Suprapubic skin (tissue), 4 donors: ENCODE measurements around the gene PLEKHG3. TPM values are rescaled to one million over a fixed set of nuclear protein-coding genes. Genes with fewer than 3 reads are reported as not detected.

ENCODE experiments used
- DNase-seq, 2 donors: peaks; one replicate each; pipeline ENCODE4 v3.0.0-alpha.2; 2019; ENCODE audit warnings: low spot score in 2 of 2
- H3K27ac ChIP-seq: fragments of 200-600 bp; sonication (generic); one replicate; pipeline ENCODE4 v1.5.1; 2019
- H3K27me3 ChIP-seq: fragments of 200-600 bp; sonication (generic); one replicate; pipeline ENCODE4 v1.5.1; 2019
- H3K36me3 ChIP-seq: fragments of 200-600 bp; sonication (generic); one replicate; pipeline ENCODE4 v1.5.1; 2019
- H3K4me1 ChIP-seq: fragments of 200-600 bp; sonication (generic); one replicate; pipeline ENCODE4 v1.5.1; 2019
- H3K4me3 ChIP-seq: fragments of 200-600 bp; sonication (generic); one replicate; pipeline ENCODE4 v1.5.1; 2019; ENCODE audit warnings: mild to moderate bottlenecking
- H3K9me3 ChIP-seq: fragments of 200-600 bp; sonication (generic); one replicate; pipeline ENCODE4 v1.5.1; 2019
- EP300 ChIP-seq: sonication (generic); formaldehyde crosslinking; IDR thresholded peaks from one replicate; pipeline ENCODE4 v1.6.1; 2017; ENCODE audit warnings: antibody characterized with exemption
- POLR2A ChIP-seq, 2 donors: fragments of 450-650 bp; IDR thresholded peaks; one replicate each; pipeline ENCODE4 v1.6.1; 2017; ENCODE audit warnings: antibody characterized with exemption in 2 of 2, mild to moderate bottlenecking in 2 of 2, moderate library complexity in 2 of 2
- POLR2AphosphoS5 ChIP-seq, 3 donors: sonication (generic); formaldehyde crosslinking; IDR thresholded peaks; one replicate each; pipeline ENCODE4 v1.6.1; 2017; ENCODE audit warnings: antibody characterized with exemption in 3 of 3
- WGBS: methylation state at CpG from one replicate; pipeline ENCODE4 v1.1.5; 2018; 5-methylcytosine and 5-hydroxymethylcytosine counted together
- total RNA-seq, 4 donors: library from RNA; depleted of rRNA; stranded (reverse); fragments of >200 nt; gene quantifications; one replicate each; pipeline ENCODE4 v1.1.0, GENCODE V29; 2016
- TF ChIP-seq, protein P1 (sequence below), 2 donors: fragments of 200-600 bp in 1 of 2; fragments of 450-650 bp in 1 of 2; sonication (generic) in 1 of 2; IDR thresholded peaks; one replicate each; pipeline ENCODE4 v1.5.1; 2016 to 2019; ENCODE audit warnings: antibody characterized with exemption in 2 of 2, mild to moderate bottlenecking in 1 of 2, moderate library complexity in 1 of 2

Gene PLEKHG3
- total RNA-seq, 4 donors from 2014 or later: 60.4 to 140 (median 96.5) TPM

- TF ChIP-seq, protein P1, sequence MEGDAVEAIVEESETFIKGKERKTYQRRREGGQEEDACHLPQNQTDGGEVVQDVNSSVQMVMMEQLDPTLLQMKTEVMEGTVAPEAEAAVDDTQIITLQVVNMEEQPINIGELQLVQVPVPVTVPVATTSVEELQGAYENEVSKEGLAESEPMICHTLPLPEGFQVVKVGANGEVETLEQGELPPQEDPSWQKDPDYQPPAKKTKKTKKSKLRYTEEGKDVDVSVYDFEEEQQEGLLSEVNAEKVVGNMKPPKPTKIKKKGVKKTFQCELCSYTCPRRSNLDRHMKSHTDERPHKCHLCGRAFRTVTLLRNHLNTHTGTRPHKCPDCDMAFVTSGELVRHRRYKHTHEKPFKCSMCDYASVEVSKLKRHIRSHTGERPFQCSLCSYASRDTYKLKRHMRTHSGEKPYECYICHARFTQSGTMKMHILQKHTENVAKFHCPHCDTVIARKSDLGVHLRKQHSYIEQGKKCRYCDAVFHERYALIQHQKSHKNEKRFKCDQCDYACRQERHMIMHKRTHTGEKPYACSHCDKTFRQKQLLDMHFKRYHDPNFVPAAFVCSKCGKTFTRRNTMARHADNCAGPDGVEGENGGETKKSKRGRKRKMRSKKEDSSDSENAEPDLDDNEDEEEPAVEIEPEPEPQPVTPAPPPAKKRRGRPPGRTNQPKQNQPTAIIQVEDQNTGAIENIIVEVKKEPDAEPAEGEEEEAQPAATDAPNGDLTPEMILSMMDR (IDR thresholded peaks at IDR 0.05): no peak
- WGBS: 90% methylated on average over 5 of the region's 5 CpGs
- peaks cover 64% of the 10 kb centered on the region for H3K36me3 ChIP-seq
- no peak for DNase-seq
- no peaks in the 10 kb centered on the region for H3K9me3 ChIP-seq
- peaks cover 27% of the 10 kb centered on the region for H3K4me1 ChIP-seq
- H3K4me3 ChIP-seq: no peak overlapping the region
- no peak overlapping the region for H3K27ac ChIP-seq
- H3K27me3 ChIP-seq: no peaks in the 10 kb centered on the region
These were observed 25.3 kb downstream of the PLEKHG3 start for GRCh38 chr14:64729386-64730060.

GRCh38 chr14:64730061-64730440 lies 25.8 kb downstream of the PLEKHG3 start:
- Histone ChIP-seq H3K27me3 (no peaks in the 10 kb centered on the region), H3K9me3 (no peaks in the 10 kb centered on the region), H3K4me3 (no peak overlapping the region), H3K4me1 (peaks cover 22% of the 10 kb centered on the region), H3K36me3 (peaks cover 64% of the 10 kb centered on the region), H3K27ac (no peak overlapping the region)
- no peak for DNase-seq
- TF ChIP-seq POLR2A (IDR thresholded peaks at IDR 0.05) (no peak), POLR2AphosphoS5 (IDR thresholded peaks at IDR 0.05) (no peak), EP300 (no peak)
- TF ChIP-seq, protein P1 (IDR thresholded peaks at IDR 0.05): no peak
- WGBS: 100% methylated on average over 1 of the region's 1 CpG

DNA sequence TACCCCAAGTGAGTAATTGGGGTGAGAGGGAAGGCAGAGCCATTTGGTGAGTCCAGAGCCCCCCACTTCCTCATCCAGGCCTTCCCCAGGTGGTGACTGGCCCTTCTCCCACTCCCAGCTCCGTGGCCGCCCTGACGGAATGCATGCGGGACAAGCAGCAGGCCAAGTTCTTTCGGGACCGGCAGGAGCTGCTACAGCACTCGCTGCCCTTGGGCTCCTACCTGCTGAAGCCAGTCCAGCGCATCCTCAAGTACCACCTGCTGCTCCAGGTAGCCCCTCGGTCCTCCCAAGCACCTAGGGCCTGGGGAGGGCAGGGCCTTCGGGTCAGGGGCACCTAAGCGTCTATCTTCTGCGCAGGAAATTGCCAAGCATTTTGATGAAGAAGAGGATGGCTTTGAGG lies 26.5 kb downstream of the PLEKHG3 start:
- 100% methylated on average over 5 of the region's 12 CpGs for WGBS
- Histone ChIP-seq H3K4me1 (peaks cover 16% of the 10 kb centered on the region), H3K4me3 (no peak overlapping the region), H3K9me3 (no peaks in the 10 kb centered on the region), H3K36me3 (peaks cover 68% of the 10 kb centered on the region), H3K27ac (no peak overlapping the region), H3K27me3 (no peaks in the 10 kb centered on the region)
- TF ChIP-seq POLR2AphosphoS5 (IDR thresholded peaks at IDR 0.05) (no peak), EP300 (no peak), POLR2A (IDR thresholded peaks at IDR 0.05) (no peak)
- TF ChIP-seq, protein P1 (IDR thresholded peaks at IDR 0.05): no peak
- no peak for DNase-seq

GRCh38 chr14:64731141-64731581 lies 26.9 kb downstream of the PLEKHG3 start:
- no peaks in the 10 kb centered on the region for H3K27me3 ChIP-seq
- H3K27ac ChIP-seq: no peak overlapping the region
- H3K36me3 ChIP-seq: peaks cover 72% of the 10 kb centered on the region
- DNase-seq: no peak
- no peak overlapping the region for H3K4me3 ChIP-seq
- peaks cover 11% of the 10 kb centered on the region for H3K4me1 ChIP-seq
- TF ChIP-seq POLR2A (IDR thresholded peaks at IDR 0.05): no peak
- WGBS: 91% methylated on average over 12 of the region's 15 CpGs
- no peaks in the 10 kb centered on the region for H3K9me3 ChIP-seq

GRCh38 chr14:64732066-64732465 lies 27.8 kb downstream of the PLEKHG3 start:
- TF ChIP-seq, protein P1 (IDR thresholded peaks at IDR 0.05): no peak
- TF ChIP-seq POLR2A (IDR thresholded peaks at IDR 0.05) (no peak), POLR2AphosphoS5 (IDR thresholded peaks at IDR 0.05) (no peak), EP300 (no peak)
- H3K4me1 ChIP-seq: peaks cover 9% of the 10 kb centered on the region
- H3K9me3 ChIP-seq: no peaks in the 10 kb centered on the region
- no peaks in the 10 kb centered on the region for H3K27me3 ChIP-seq
- peaks cover 73% of the 10 kb centered on the region for H3K36me3 ChIP-seq
- H3K4me3 ChIP-seq: no peak overlapping the region
- H3K27ac ChIP-seq: no peak overlapping the region
- DNase-seq: no peak
- 87% methylated on average over 3 of the region's 4 CpGs for WGBS
